GM23248 (cell line): ENCODE measurements around the gene ZBTB44.

ENCODE experiments used
- EZH2 ChIP-seq: fragments of 200-600 bp; sonication (generic); IDR thresholded peaks from 2 replicates; pipeline ENCODE4 v1.6.1; 2018; ENCODE audit warnings: antibody characterized with exemption, mild to moderate bottlenecking; ENCODE audit not compliant: insufficient read depth, poor library complexity, severe bottlenecking
- EZH2phosphoT487 ChIP-seq: fragments of 200-600 bp; sonication (generic); IDR thresholded peaks from 2 replicates; pipeline ENCODE4 v1.6.1; 2018; ENCODE audit warnings: antibody characterized with exemption, moderate library complexity, mild to moderate bottlenecking, low read depth; ENCODE audit not compliant: insufficient read depth

GRCh38 chr11:130269326-130269943 is 45.3 kb downstream of the ZBTB44 start:
- TF ChIP-seq EZH2 (no peak), EZH2phosphoT487 (no peak)
